K562 (cell line): ENCODE measurements around the gene PCNX3. TPM values are rescaled to one million over a fixed set of nuclear protein-coding genes. Genes with fewer than 3 reads are reported as not detected.

Source experiments
- CHD2 ChIP-seq: IDR thresholded peaks from 2 replicates; pipeline ENCODE4 v1.6.1; 2011; ENCODE audit warnings: low read depth, low read length
- HDGF ChIP-seq: fragments of 450-650 bp; IDR thresholded peaks from 2 replicates; pipeline ENCODE4 v1.6.1; 2016
- MEF2A ChIP-seq: IDR thresholded peaks from 2 replicates; pipeline ENCODE4 v1.6.1; 2011; ENCODE audit warnings: low read depth, mild to moderate bottlenecking, low read length, moderate library complexity; ENCODE audit not compliant: control insufficient read depth
- PYGO2 ChIP-seq: fragments of 450-650 bp; IDR thresholded peaks from 2 replicates; pipeline ENCODE4 v1.6.1; 2016; ENCODE audit warnings: mild to moderate bottlenecking, missing genetic modification characterization, moderate library complexity, missing compliant biosample characterization
- RAD21 ChIP-seq, 2 experiments: fragments of 250-450 bp in 1 of 2; fragments of 450-650 bp in 1 of 2; sonication (Bioruptor Pico) in 1 of 2; formaldehyde crosslinking in 1 of 2; IDR thresholded peaks in 1 of 2; conservative IDR thresholded peaks in 1 of 2; 2 replicates each; pipeline versions ENCODE4 v1.4.0 to v1.8.0; 2020 to 2022; ENCODE audit warnings: mild to moderate bottlenecking in 2 of 2, moderate library complexity in 1 of 2
- SMARCA4 ChIP-seq: fragments of 450-650 bp; IDR thresholded peaks from 2 replicates; pipeline ENCODE4 v1.6.1; 2016
- ZBTB11 ChIP-seq, 3 experiments: fragments of 200-800 bp in 1 of 3; fragments of 250-450 bp in 1 of 3; fragments of 450-650 bp in 1 of 3; sonication (Bioruptor Pico) in 1 of 3; sonication (Bioruptor generic) in 1 of 3; formaldehyde crosslinking in 1 of 3; IDR thresholded peaks; 2 replicates each; pipeline versions ENCODE4 v1.6.1 to v1.8.0; 2016 to 2022; ENCODE audit warnings: mild to moderate bottlenecking in 2 of 3, missing genetic modification characterization in 2 of 3, missing compliant biosample characterization in 1 of 3, moderate library complexity in 1 of 3
- ZBTB40 ChIP-seq, 2 experiments: fragments of 450-650 bp in 1 of 2; sonication (generic) in 1 of 2; formaldehyde crosslinking in 1 of 2; IDR thresholded peaks; 2 replicates each; pipeline versions ENCODE4 v1.7.1 to v1.9.0; 2016 to 2022; ENCODE audit warnings: inconsistent platforms in 1 of 2, mild to moderate bottlenecking in 1 of 2, missing genetic modification reagents in 1 of 2
- polyA plus RNA-seq, 8 experiments: library from polyadenylated mRNA; depleted of rRNA in 4 of 8; stranded (reverse) in 5 of 8; unstranded in 3 of 8; fragments of >200 nt; fragmentation: Nextera tagmentation in 2 of 8; fragmentation: Illumina TruSeq in 1 of 8; extraction: Ambion mirVana in 2 of 8; extraction: Trizol in 1 of 8; gene quantifications; 2 replicates each; pipeline versions ENCODE4 v1.2.1 to v1.2.3, GENCODE V29; 2011 to 2014; ENCODE audit warnings: inconsistent platforms in 1 of 8, missing spikeins in 1 of 8
- total RNA-seq, 7 experiments: library from RNA; depleted of rRNA in 6 of 7; stranded (reverse); fragments of >200 nt in 6 of 7; fragmentation: Illumina TruSeq in 2 of 7; extraction: Trizol in 2 of 7; gene quantifications; 2 replicates each; pipeline versions ENCODE4 v1.2.1 to v1.2.3, GENCODE V29; 2011 to 2021; ENCODE audit warnings: low replicate concordance in 1 of 7
- TF ChIP-seq, protein P1 (sequence below): fragments of 450-650 bp; formaldehyde crosslinking; IDR thresholded peaks from 2 replicates; pipeline ENCODE4 v1.4.0; 2020; ENCODE audit warnings: mild to moderate bottlenecking, moderate library complexity
- TF ChIP-seq, protein P2 (sequence below): fragments of 250-450 bp; sonication (Bioruptor Pico); IDR thresholded peaks from 2 replicates; pipeline ENCODE4 v1.4.0; 2020; ENCODE audit warnings: borderline replicate concordance

PCNX3 gene
- total and polyA plus RNA-seq, 9 of the 15 experiments (the other 6 are each of a cell fraction or from before 2014, with no cell fraction given), result 0.11 to 47.8 (median 12.8) TPM

GRCh38 chr11:65652511-65653228 is 37.1 kb downstream of the PCNX3 start (continued):
- no peak; a peak in 1 of 4 replicates for TF ChIP-seq RAD21 (CRISPR knock-in tag; conservative IDR thresholded peaks at IDR 0.05 in 1 of 2, IDR thresholded peaks at IDR 0.05 in 1 of 2)
- TF ChIP-seq MEF2A, result no peak
- TF ChIP-seq, protein P1, sequence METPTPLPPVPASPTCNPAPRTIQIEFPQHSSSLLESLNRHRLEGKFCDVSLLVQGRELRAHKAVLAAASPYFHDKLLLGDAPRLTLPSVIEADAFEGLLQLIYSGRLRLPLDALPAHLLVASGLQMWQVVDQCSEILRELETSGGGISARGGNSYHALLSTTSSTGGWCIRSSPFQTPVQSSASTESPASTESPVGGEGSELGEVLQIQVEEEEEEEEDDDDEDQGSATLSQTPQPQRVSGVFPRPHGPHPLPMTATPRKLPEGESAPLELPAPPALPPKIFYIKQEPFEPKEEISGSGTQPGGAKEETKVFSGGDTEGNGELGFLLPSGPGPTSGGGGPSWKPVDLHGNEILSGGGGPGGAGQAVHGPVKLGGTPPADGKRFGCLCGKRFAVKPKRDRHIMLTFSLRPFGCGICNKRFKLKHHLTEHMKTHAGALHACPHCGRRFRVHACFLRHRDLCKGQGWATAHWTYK (CRISPR knock-in tag), result peak; percentile 89; the same call in 1 of the 2 replicates
- peak in 1 of 3 experiments; percentile 93; a peak in 2 of 6 replicates for TF ChIP-seq ZBTB11 (CRISPR knock-in tag; IDR thresholded peaks at IDR 0.05)
- TF ChIP-seq PYGO2 (tag), result no peak
- no peak for TF ChIP-seq SMARCA4
- TF ChIP-seq HDGF, result no peak
- TF ChIP-seq CHD2, result peak; percentile 6; the same call in 1 of the 2 replicates
- TF ChIP-seq, protein P2, sequence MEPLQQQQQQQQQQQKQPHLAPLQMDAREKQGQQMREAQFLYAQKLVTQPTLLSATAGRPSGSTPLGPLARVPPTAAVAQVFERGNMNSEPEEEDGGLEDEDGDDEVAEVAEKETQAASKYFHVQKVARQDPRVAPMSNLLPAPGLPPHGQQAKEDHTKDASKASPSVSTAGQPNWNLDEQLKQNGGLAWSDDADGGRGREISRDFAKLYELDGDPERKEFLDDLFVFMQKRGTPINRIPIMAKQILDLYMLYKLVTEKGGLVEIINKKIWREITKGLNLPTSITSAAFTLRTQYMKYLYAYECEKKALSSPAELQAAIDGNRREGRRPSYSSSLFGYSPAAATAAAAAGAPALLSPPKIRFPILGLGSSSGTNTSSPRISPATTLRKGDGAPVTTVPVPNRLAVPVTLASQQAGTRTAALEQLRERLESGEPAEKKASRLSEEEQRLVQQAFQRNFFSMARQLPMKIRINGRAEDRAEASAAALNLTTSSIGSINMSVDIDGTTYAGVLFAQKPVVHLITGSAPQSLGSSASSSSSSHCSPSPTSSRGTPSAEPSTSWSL, result no peak
- peak; percentile 70 for TF ChIP-seq ZBTB40 (IDR thresholded peaks at IDR 0.05)
- no peak for TF ChIP-seq ZBTB40 (CRISPR knock-in tag; IDR thresholded peaks at IDR 0.05)
